GM18868 (cell line): ENCODE data around the gene CLDN3.

Source experiments
- ATAC-seq: cut with Tn5 transposase; IDR thresholded peaks from one replicate; pipeline ENCODE4 v1.9.1; 2021; ENCODE audit warnings: mild to moderate bottlenecking, moderate library complexity; ENCODE audit not compliant: unreplicated experiment

Gene CLDN3

GRCh38 chr7:73773700-73774517 is 3.8 kb upstream of the CLDN3 start:
- ATAC-seq: no peak

- ATAC-seq: no peak
These were observed 995 bp upstream of the CLDN3 start for GRCh38 chr7:73770860-73771670.

- ATAC-seq: no peak
These were observed 529 bp downstream of the CLDN3 start for GRCh38 chr7:73769481-73770001.

- ATAC-seq: no peak
These were observed 1.2 kb downstream of the CLDN3 start for GRCh38 chr7:73768641-73769480.

GRCh38 chr7:73766556-73767229 is 3.4 kb downstream of the CLDN3 start:
- ATAC-seq: no peak

- no peak for ATAC-seq
These were observed 7.4 kb downstream of the CLDN3 start for GRCh38 chr7:73762659-73762999.

- no peak for ATAC-seq
These were observed 8.0 kb downstream of the CLDN3 start for GRCh38 chr7:73761854-73762658.

- ATAC-seq: no peak
These were observed 11.4 kb downstream of the CLDN3 start for GRCh38 chr7:73758581-73759138.

- ATAC-seq: no peak
These were observed 19.9 kb downstream of the CLDN3 start for GRCh38 chr7:73749931-73750776.

GRCh38 chr7:73746378-73746777 is 23.7 kb downstream of the CLDN3 start:
- ATAC-seq: no peak

GRCh38 chr7:73742753-73743641 is 27.1 kb downstream of the CLDN3 start:
- no peak for ATAC-seq

GRCh38 chr7:73742338-73742752 is 27.7 kb downstream of the CLDN3 start:
- ATAC-seq: no peak

GRCh38 chr7:73741600-73741999 is 28.5 kb downstream of the CLDN3 start:
- no peak for ATAC-seq

GRCh38 chr7:73740771-73741170 is 29.3 kb downstream of the CLDN3 start:
- no peak for ATAC-seq

- no peak for ATAC-seq
These were observed 29.9 kb downstream of the CLDN3 start for GRCh38 chr7:73740212-73740611.

GRCh38 chr7:73739387-73739767 is 30.7 kb downstream of the CLDN3 start:
- ATAC-seq: peak; percentile 1

GRCh38 chr7:73738612-73739386 is 31.3 kb downstream of the CLDN3 start, which contains the start of gene ABHD11:
TSS of gene ABHD11 (minus strand) at chr7:73738802. CDS start at chr7:73738770, 32 bp downstream.
- peak; percentile 86 for ATAC-seq
